SH-SY5Y (cell line): ENCODE measurements around the gene ZC3H6.

Experiments used
- GATA2 ChIP-seq: IDR thresholded peaks from 2 replicates; pipeline ENCODE4 v1.6.1; 2011; ENCODE audit warnings: mild to moderate bottlenecking, low read depth, low read length
- GATA3 ChIP-seq: IDR thresholded peaks from 2 replicates; pipeline ENCODE4 v1.6.1; 2011; ENCODE audit warnings: low read depth, mild to moderate bottlenecking, low read length, moderate library complexity

Gene ZC3H6

GRCh38 chr2:112304298-112304941 lies 29.0 kb downstream of the ZC3H6 start:
- TF ChIP-seq GATA3 (no peak), GATA2 (no peak)

GRCh38 chr2:112305132-112305531 lies 29.7 kb downstream of the ZC3H6 start:
- TF ChIP-seq GATA2 (no peak), GATA3 (no peak)

- no peak for TF ChIP-seq GATA3
- TF ChIP-seq GATA2: no peak
These were observed 35.5 kb downstream of the ZC3H6 start for GRCh38 chr2:112310906-112311305.

- no peak for TF ChIP-seq GATA2
- TF ChIP-seq GATA3: no peak
These were observed 36.5 kb downstream of the ZC3H6 start for GRCh38 chr2:112311932-112312331.

- TF ChIP-seq GATA3: no peak
- no peak for TF ChIP-seq GATA2
These were observed 37.4 kb downstream of the ZC3H6 start for GRCh38 chr2:112312821-112313220.

GRCh38 chr2:112314856-112315255 lies 39.5 kb downstream of the ZC3H6 start:
- TF ChIP-seq GATA2 (no peak), GATA3 (no peak)

GRCh38 chr2:112317303-112318158 lies 42.1 kb downstream of the ZC3H6 start:
- TF ChIP-seq GATA3 (no peak), GATA2 (no peak)

GRCh38 chr2:112318515-112318914 lies 43.1 kb downstream of the ZC3H6 start:
- TF ChIP-seq GATA2 (no peak), GATA3 (no peak)

- TF ChIP-seq GATA3 (no peak), GATA2 (no peak)
These were observed 46.3 kb downstream of the ZC3H6 start for GRCh38 chr2:112321375-112322320.

GRCh38 chr2:112322919-112323318 lies 47.5 kb downstream of the ZC3H6 start:
- TF ChIP-seq GATA3 (no peak), GATA2 (no peak)

GRCh38 chr2:112332123-112332696 lies 56.8 kb downstream of the ZC3H6 start:
- no peak for TF ChIP-seq GATA3
- TF ChIP-seq GATA2: no peak

- TF ChIP-seq GATA3: no peak
- TF ChIP-seq GATA2: no peak
These were observed 60.2 kb downstream of the ZC3H6 start for GRCh38 chr2:112335600-112335999.

GRCh38 chr2:112339986-112340385 lies 64.6 kb downstream of the ZC3H6 start:
- TF ChIP-seq GATA2 (no peak), GATA3 (no peak)
